ENCODE measurements around the gene ARPIN. TPM values are rescaled to one million over a fixed set of nuclear protein-coding genes. Genes with fewer than 3 reads are reported as not detected.
"Not testable (repeated sequence)": the region's sequence is repeated elsewhere in the genome, so short reads cannot be mapped to it uniquely, and the experiment has no call there.

Gene ARPIN
- total RNA-seq, 2 donors from 2014 or later, result 8.3 to 11.8 TPM

- Histone ChIP-seq H3K9me3 (no peaks in the 10 kb centered on the region), H3K4me1 (no peaks in the 10 kb centered on the region), H3K36me3 (no peaks in the 10 kb centered on the region), H3K4me3 (no peak overlapping the region), H3K27me3 (no peaks in the 10 kb centered on the region), H3K27ac (no peak overlapping the region)
- DNase-seq (ENCODE audit: low spot score), result no peak
- no peak for TF ChIP-seq CTCF (IDR thresholded peaks at IDR 0.05)
Observed at GRCh38 chr15:89946681-89947299, 34.0 kb upstream of the ARPIN start.

- not testable (repeated sequence) for H3K36me3 ChIP-seq; H3K9me3 ChIP-seq; H3K4me1 ChIP-seq; H3K4me3 ChIP-seq; DNase-seq (ENCODE audit: low spot score); H3K27ac ChIP-seq; H3K27me3 ChIP-seq
Observed at GRCh38 chr15:89943721-89944120, 31.0 kb upstream of the ARPIN start.

GRCh38 chr15:89939910-89940309 is 27.2 kb upstream of the ARPIN start:
- no peak overlapping the region for H3K27ac ChIP-seq
- no peak overlapping the region for H3K4me3 ChIP-seq
- no peaks in the 10 kb centered on the region for H3K27me3 ChIP-seq
- no peak for DNase-seq (ENCODE audit: low spot score)
- no peaks in the 10 kb centered on the region for H3K9me3 ChIP-seq
- TF ChIP-seq CTCF (IDR thresholded peaks at IDR 0.05), result no peak
- H3K4me1 ChIP-seq, result no peaks in the 10 kb centered on the region
- no peaks in the 10 kb centered on the region for H3K36me3 ChIP-seq

GRCh38 chr15:89939377-89939776 is 26.6 kb upstream of the ARPIN start:
- H3K9me3 ChIP-seq; DNase-seq (ENCODE audit: low spot score); H3K27me3 ChIP-seq; H3K4me3 ChIP-seq; H3K27ac ChIP-seq; H3K36me3 ChIP-seq; H3K4me1 ChIP-seq: not testable (repeated sequence)

- Histone ChIP-seq H3K9me3 (no peaks in the 10 kb centered on the region), H3K27ac (no peak overlapping the region), H3K27me3 (no peaks in the 10 kb centered on the region), H3K4me3 (no peak overlapping the region), H3K4me1 (no peaks in the 10 kb centered on the region), H3K36me3 (no peaks in the 10 kb centered on the region)
- no peak for DNase-seq (ENCODE audit: low spot score)
- no peak for TF ChIP-seq CTCF (IDR thresholded peaks at IDR 0.05)
Observed at GRCh38 chr15:89937365-89938350, 24.9 kb upstream of the ARPIN start.

- no peak for DNase-seq (ENCODE audit: low spot score)
- no peaks in the 10 kb centered on the region for H3K27me3 ChIP-seq
Observed at GRCh38 chr15:89936786-89937265, 24.1 kb upstream of the ARPIN start.

More at GRCh38 chr15:89936786-89937265, 24.1 kb upstream of the ARPIN start:
- Histone ChIP-seq H3K9me3 (no peaks in the 10 kb centered on the region), H3K4me1 (no peaks in the 10 kb centered on the region), H3K36me3 (no peaks in the 10 kb centered on the region), H3K4me3 (no peak overlapping the region), H3K27ac (no peak overlapping the region)
- no peak for TF ChIP-seq CTCF (IDR thresholded peaks at IDR 0.05)

Measured in right atrium auricular region (tissue), 2 donors.